GM12873 (cell line): ENCODE results near the gene EHBP1.

Experiments
- TF ChIP-seq, protein P1 (sequence below): IDR thresholded peaks from 2 replicates; pipeline ENCODE4 v1.5.1; 2012; ENCODE audit warnings: low read depth, mild to moderate bottlenecking, moderate library complexity, low read length, control low read depth; ENCODE audit not compliant: insufficient read depth; ENCODE audit errors: missing control alignments

The EHBP1 gene

GRCh38 chr2:62738981-62739936 lies 33.7 kb downstream of the EHBP1 start:
- TF ChIP-seq, protein P1, sequence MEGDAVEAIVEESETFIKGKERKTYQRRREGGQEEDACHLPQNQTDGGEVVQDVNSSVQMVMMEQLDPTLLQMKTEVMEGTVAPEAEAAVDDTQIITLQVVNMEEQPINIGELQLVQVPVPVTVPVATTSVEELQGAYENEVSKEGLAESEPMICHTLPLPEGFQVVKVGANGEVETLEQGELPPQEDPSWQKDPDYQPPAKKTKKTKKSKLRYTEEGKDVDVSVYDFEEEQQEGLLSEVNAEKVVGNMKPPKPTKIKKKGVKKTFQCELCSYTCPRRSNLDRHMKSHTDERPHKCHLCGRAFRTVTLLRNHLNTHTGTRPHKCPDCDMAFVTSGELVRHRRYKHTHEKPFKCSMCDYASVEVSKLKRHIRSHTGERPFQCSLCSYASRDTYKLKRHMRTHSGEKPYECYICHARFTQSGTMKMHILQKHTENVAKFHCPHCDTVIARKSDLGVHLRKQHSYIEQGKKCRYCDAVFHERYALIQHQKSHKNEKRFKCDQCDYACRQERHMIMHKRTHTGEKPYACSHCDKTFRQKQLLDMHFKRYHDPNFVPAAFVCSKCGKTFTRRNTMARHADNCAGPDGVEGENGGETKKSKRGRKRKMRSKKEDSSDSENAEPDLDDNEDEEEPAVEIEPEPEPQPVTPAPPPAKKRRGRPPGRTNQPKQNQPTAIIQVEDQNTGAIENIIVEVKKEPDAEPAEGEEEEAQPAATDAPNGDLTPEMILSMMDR, result no peak

- TF ChIP-seq, protein P1, result no peak
These were observed 34.7 kb downstream of the EHBP1 start for GRCh38 chr2:62740221-62740620.

DNA sequence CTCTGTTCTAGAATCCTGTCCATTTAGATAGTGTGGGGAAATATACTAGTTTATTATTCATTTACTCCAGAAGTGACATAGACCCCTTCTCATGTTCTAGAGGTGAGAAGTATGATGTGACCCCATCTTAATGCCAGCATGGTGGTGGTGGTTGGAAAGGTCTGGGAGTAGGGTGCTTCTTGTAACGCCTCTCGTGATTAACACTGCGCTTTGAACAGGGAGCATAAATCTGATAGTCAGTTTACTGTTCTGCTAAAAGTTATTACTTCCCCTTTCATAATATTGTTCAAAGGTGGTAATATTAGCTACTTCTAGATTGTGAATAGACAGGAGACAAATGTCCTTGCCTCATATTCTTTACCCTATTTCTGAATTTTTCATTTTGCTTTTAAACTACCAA lies 35.6 kb downstream of the EHBP1 start:
- TF ChIP-seq, protein P1, result no peak

DNA sequence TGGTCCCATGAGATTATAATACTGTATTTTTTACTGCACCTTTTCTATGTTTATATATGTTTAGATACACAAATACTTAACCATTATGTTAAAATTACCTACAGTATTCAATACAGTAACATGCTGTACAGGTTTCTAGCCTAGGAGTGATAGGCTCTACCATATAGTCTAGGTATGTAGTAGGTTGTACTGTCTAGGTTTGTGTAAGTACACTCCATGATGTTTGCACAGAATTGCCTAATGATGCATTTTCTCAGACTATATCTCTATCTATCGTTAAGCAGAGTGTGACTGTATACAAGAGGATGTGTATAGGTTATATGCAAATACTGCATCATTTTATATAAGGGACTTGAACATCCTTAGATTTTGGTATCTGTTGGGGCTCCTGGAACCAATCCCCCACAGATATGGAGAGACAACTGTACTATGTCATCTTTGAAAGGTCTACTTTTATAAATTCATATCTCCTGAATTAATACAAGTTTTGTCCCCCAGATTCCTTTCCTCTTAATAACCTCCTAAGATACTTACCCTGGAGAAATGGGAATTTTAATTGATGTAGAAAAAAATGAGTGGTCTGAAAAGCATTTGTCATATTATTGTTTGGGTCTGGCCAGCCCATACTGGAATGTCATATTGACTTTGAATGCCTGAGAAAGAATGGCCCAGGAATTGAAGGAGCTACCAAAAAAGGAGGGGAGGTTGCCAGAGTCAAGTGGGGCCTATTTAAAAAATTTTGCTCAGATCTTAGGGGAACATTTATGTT lies 36.6 kb downstream of the EHBP1 start:
- TF ChIP-seq, protein P1, result no peak

DNA sequence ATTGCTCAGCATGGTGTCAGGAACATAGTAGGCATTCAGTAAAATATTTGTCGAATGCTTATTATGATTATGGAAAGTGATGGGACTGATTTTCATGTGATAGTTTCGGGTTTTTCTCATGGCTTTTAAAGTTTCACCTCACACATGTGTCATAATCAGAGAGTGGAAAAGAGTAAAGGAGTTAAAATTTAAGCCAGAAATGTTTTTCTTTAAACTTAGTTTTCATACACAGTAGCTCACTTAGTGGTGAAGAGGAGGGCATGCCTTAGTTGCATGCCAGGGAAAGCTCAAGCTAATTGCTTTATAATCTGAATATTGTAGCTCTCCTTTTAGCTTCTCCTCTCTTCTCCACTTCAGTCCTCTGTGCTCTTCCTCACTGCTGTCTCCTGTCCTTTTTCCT lies 38.0 kb downstream of the EHBP1 start:
- TF ChIP-seq, protein P1, result no peak

- TF ChIP-seq, protein P1, result no peak
These were observed 39.1 kb downstream of the EHBP1 start for GRCh38 chr2:62744603-62745002.

- TF ChIP-seq, protein P1, result no peak
These were observed 40.5 kb downstream of the EHBP1 start for GRCh38 chr2:62745891-62746481.
